HEK293 (cell line): ENCODE measurements around the gene PLEKHG5.

Experiments
- HOXA7 ChIP-seq: sonication (generic); formaldehyde crosslinking; IDR thresholded peaks from 2 replicates; pipeline ENCODE4 v1.8.1; 2022; ENCODE audit warnings: missing genetic modification reagents, borderline replicate concordance
- KLF16 ChIP-seq: fragments of 450-650 bp; formaldehyde crosslinking; IDR thresholded peaks from 2 replicates; pipeline ENCODE4 v1.5.1; 2017; ENCODE audit warnings: missing biosample characterization, missing genetic modification characterization
- PATZ1 ChIP-seq: fragments of 450-650 bp; formaldehyde crosslinking; IDR thresholded peaks from 2 replicates; pipeline ENCODE4 v1.5.1; 2016; ENCODE audit warnings: missing biosample characterization, missing genetic modification characterization
- PRDM2 ChIP-seq: fragments of 450-650 bp; formaldehyde crosslinking; IDR thresholded peaks from 2 replicates; pipeline ENCODE4 v1.5.1; 2016; ENCODE audit warnings: missing biosample characterization, missing genetic modification characterization, borderline replicate concordance
- SALL2 ChIP-seq: fragments of 450-650 bp; formaldehyde crosslinking; IDR thresholded peaks from 2 replicates; pipeline ENCODE4 v1.5.0; 2017; ENCODE audit warnings: missing biosample characterization, mild to moderate bottlenecking, missing genetic modification characterization, borderline replicate concordance
- SETDB1 ChIP-seq: IDR thresholded peaks from one replicate; pipeline ENCODE4 v1.6.1; 2017; ENCODE audit warnings: mild to moderate bottlenecking, low read length, moderate library complexity, mixed read lengths; ENCODE audit not compliant: insufficient read length
- SP3 ChIP-seq: fragments of 450-650 bp; formaldehyde crosslinking; IDR thresholded peaks from 2 replicates; pipeline ENCODE4 v1.5.1; 2016; ENCODE audit warnings: missing biosample characterization, missing genetic modification characterization
- ZBTB17 ChIP-seq: fragments of 450-650 bp; formaldehyde crosslinking; IDR thresholded peaks from 2 replicates; pipeline ENCODE4 v1.5.1; 2016; ENCODE audit warnings: missing biosample characterization, missing genetic modification characterization
- ZBTB6 ChIP-seq: fragments of 450-650 bp; formaldehyde crosslinking; IDR thresholded peaks from 2 replicates; pipeline ENCODE4 v1.5.1; 2017; ENCODE audit warnings: missing biosample characterization, missing genetic modification characterization
- ZNF146 ChIP-seq: fragments of 450-650 bp; formaldehyde crosslinking; IDR thresholded peaks from 2 replicates; pipeline ENCODE4 v1.5.1; 2016; ENCODE audit warnings: missing biosample characterization, missing genetic modification characterization
- ZNF19 ChIP-seq: fragments of 450-650 bp; formaldehyde crosslinking; IDR thresholded peaks from 2 replicates; pipeline ENCODE4; 2016; ENCODE audit warnings: missing biosample characterization, missing genetic modification characterization, low read depth
- ZNF223 ChIP-seq: fragments of 450-650 bp; formaldehyde crosslinking; IDR thresholded peaks from 2 replicates; pipeline ENCODE4 v1.5.1; 2016; ENCODE audit warnings: missing biosample characterization, missing genetic modification characterization
- ZNF248 ChIP-seq: fragments of 450-650 bp; formaldehyde crosslinking; IDR thresholded peaks from 2 replicates; pipeline ENCODE4 v1.5.1; 2017; ENCODE audit warnings: missing biosample characterization, missing genetic modification characterization
- ZNF266 ChIP-seq: fragments of 450-650 bp; formaldehyde crosslinking; IDR thresholded peaks from 2 replicates; pipeline ENCODE4 v1.5.1; 2016; ENCODE audit warnings: missing biosample characterization, missing genetic modification characterization, low read depth
- ZNF274 ChIP-seq, 2 experiments: fragments of 200-500 bp in 1 of 2; fragments of 450-650 bp in 1 of 2; sonication (Bioruptor generic) in 1 of 2; formaldehyde crosslinking in 1 of 2; IDR thresholded peaks; 2 replicates each; pipeline versions ENCODE4 v1.5.1 to v1.6.1; 2014 to 2016; ENCODE audit warnings: borderline replicate concordance in 1 of 2, inconsistent platforms in 1 of 2, low read length in 1 of 2, missing biosample characterization in 1 of 2, missing genetic modification characterization in 1 of 2
- ZNF280D ChIP-seq: fragments of 450-650 bp; formaldehyde crosslinking; IDR thresholded peaks from 2 replicates; pipeline ENCODE4 v1.5.1; 2016; ENCODE audit warnings: missing biosample characterization, missing genetic modification characterization
- ZNF292 ChIP-seq: fragments of 450-650 bp; formaldehyde crosslinking; IDR thresholded peaks from 2 replicates; pipeline ENCODE4 v1.5.1; 2016; ENCODE audit warnings: low read depth, missing biosample characterization, missing genetic modification characterization, borderline replicate concordance
- ZNF394 ChIP-seq: fragments of 450-650 bp; formaldehyde crosslinking; IDR thresholded peaks from 2 replicates; pipeline ENCODE4 v1.5.1; 2016; ENCODE audit warnings: missing biosample characterization, missing genetic modification characterization, mild to moderate bottlenecking, moderate library complexity, borderline replicate concordance
- ZNF521 ChIP-seq: fragments of 450-650 bp; formaldehyde crosslinking; IDR thresholded peaks from 2 replicates; pipeline ENCODE4 v1.5.1; 2017; ENCODE audit warnings: missing biosample characterization, mild to moderate bottlenecking, missing genetic modification characterization
- ZNF529 ChIP-seq: fragments of 450-650 bp; formaldehyde crosslinking; IDR thresholded peaks from 2 replicates; pipeline ENCODE4 v1.5.1; 2017; ENCODE audit warnings: missing genetic modification characterization, missing biosample characterization; ENCODE audit not compliant: insufficient replicate concordance
- ZNF530 ChIP-seq: fragments of 450-650 bp; formaldehyde crosslinking; IDR thresholded peaks from 2 replicates; pipeline ENCODE4 v1.5.1; 2016; ENCODE audit warnings: low read depth, missing biosample characterization, missing genetic modification characterization
- ZNF596 ChIP-seq: fragments of 450-650 bp; IDR thresholded peaks from 2 replicates; pipeline ENCODE4 v1.5.0; 2018; ENCODE audit warnings: missing biosample characterization, mild to moderate bottlenecking, missing genetic modification characterization, moderate library complexity
- ZNF830 ChIP-seq: fragments of 450-650 bp; IDR thresholded peaks from 2 replicates; pipeline ENCODE4 v1.5.0; 2018; ENCODE audit warnings: missing biosample characterization, missing genetic modification characterization, low read depth, mild to moderate bottlenecking, moderate library complexity

Gene PLEKHG5

GRCh38 chr1:6419804-6420453, 71.5 kb downstream of the PLEKHG5 start, which contains the start of gene HES2 (continued):
- TF ChIP-seq ZNF280D (no peak), SETDB1 (no peak), ZNF248 (tag by site-specific recombination) (no peak), ZNF146 (no peak), KLF16 (tag by site-specific recombination) (no peak), ZNF274 (IDR thresholded peaks at IDR 0.05; ENCODE audit: low read length) (no peak), ZNF274 (tag by site-specific recombination; IDR thresholded peaks at IDR 0.05; ENCODE audit: borderline replicate concordance) (no peak), ZNF19 (tag by site-specific recombination) (no peak), SALL2 (no peak), ZNF830 (tag by site-specific recombination) (no peak), ZNF223 (tag by site-specific recombination) (no peak), ZNF394 (tag by site-specific recombination) (no peak), ZNF596 (tag by site-specific recombination) (no peak), ZBTB17 (tag by site-specific recombination) (no peak), ZNF529 (tag by site-specific recombination) (no peak), SP3 (tag by site-specific recombination) (peak; percentile 38; the same call in 1 of the 2 replicates), ZNF521 (tag by site-specific recombination) (no peak), ZNF530 (tag by site-specific recombination) (no peak), ZNF292 (tag by site-specific recombination) (no peak), HOXA7 (CRISPR knock-in tag) (no peak), ZBTB6 (no peak), PRDM2 (tag by site-specific recombination) (no peak), ZNF266 (tag by site-specific recombination) (no peak), PATZ1 (tag by site-specific recombination) (peak; percentile 62; the same call in 1 of the 2 replicates)
